Subcutaneous abdominal adipose tissue (tissue), 5 donors: ENCODE data around the gene HBM.
"Not testable (repeated sequence)": the region's sequence is repeated elsewhere in the genome, so short reads cannot be mapped to it uniquely, and the experiment has no call there.

Experiments used
- H3K27ac ChIP-seq: one replicate; pipeline ENCODE4 v1.7.0; 2013; ENCODE audit warnings: low read depth, mild to moderate bottlenecking, inconsistent platforms, low read length, moderate library complexity
- H3K27me3 ChIP-seq, 5 donors: one replicate each; pipeline ENCODE4 v1.7.0; 2013; ENCODE audit warnings: low read length in 5 of 5, inconsistent platforms in 1 of 5; ENCODE audit not compliant: control insufficient read depth in 5 of 5, insufficient read depth in 4 of 5
- H3K36me3 ChIP-seq, 5 donors: one replicate each; pipeline ENCODE4 v1.7.0; 2013; ENCODE audit warnings: low read length in 5 of 5; ENCODE audit not compliant: control insufficient read depth in 5 of 5, insufficient read depth in 5 of 5
- H3K4me1 ChIP-seq, 5 donors: one replicate each; pipeline ENCODE4 v1.7.0; 2013; ENCODE audit warnings: low read length in 5 of 5, mild to moderate bottlenecking in 3 of 5, moderate library complexity in 1 of 5; ENCODE audit not compliant: control insufficient read depth in 5 of 5, insufficient read depth in 5 of 5
- H3K4me3 ChIP-seq, 5 donors: one replicate each; pipeline ENCODE4 v1.7.0; 2013; ENCODE audit warnings: low read length in 5 of 5, low read depth in 1 of 5
- H3K9ac ChIP-seq, 5 donors: one replicate each; pipeline ENCODE4 v1.7.0; 2013; ENCODE audit warnings: low read length in 5 of 5, mild to moderate bottlenecking in 4 of 5, moderate library complexity in 3 of 5
- H3K9me3 ChIP-seq, 5 donors: one replicate each; pipeline ENCODE4 v1.7.0; 2013; ENCODE audit warnings: low read length in 5 of 5; ENCODE audit not compliant: control insufficient read depth in 5 of 5
- donor health status: healthy.
- donor health status: healthy.
- donor health status: healthy.
- donor health status: healthy.
- donor health status: healthy.

Gene HBM

DNA sequence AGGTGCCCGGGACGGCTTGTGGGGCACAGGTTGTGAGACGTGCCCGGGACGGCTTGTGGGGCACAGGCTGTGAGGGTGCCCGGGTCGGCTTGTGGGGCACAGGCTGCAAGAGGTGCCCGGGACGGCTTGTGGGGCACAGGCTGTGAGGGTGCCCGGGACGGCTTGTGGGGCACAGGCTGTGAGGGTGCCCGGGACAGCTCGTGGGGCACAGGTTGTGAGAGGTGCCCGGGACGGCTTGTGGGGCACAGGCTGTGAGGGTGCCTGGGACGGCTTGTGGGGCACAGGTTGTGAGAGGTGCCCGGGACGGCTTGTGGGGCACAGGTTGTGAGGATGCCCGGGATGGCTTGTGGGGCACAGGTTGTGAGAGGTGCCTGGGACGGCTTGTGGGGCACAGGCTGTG, 5.5 kb upstream of the HBM start:
- H3K4me3 ChIP-seq, H3K4me1 ChIP-seq: not testable (repeated sequence)

DNA sequence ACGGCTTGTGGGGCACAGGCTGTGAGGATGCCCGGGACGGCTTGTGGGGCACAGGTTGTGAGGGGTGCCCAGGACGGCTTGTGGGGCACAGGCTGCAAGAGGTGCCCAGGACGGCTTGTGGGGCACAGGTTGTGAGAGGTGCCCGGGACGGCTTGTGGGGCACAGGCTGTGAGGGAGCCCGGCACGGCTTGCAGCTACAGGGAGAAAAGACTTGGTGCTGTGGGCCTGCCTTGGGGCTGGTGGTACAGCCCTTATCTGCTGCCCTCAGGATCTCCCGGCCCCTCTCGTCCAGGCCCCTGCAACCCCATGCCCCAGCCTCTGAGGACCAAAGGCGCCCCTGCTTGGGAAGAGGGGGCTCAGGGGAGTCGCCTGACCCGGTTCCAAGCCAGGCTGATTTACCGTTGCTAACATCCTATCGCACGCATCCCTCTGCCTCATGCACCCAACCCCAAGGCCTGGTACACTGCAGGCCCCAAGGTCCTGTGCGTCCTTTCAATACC, 5.0 kb upstream of the HBM start:
- Histone ChIP-seq H3K27ac (no peak overlapping the region), H3K27me3 (peaks cover 13 to 22% (median 19%) of the 10 kb centered on the region in 5 donors), H3K4me3 (no peak overlapping the region), H3K9me3 (no peaks in the 10 kb centered on the region), H3K9ac (no peak overlapping the region), H3K4me1 (peaks cover 0 to 9% (median 8%) of the 10 kb centered on the region in 5 donors), H3K36me3 (no peaks in the 10 kb centered on the region)

More for the DNA sequence above, 5.5 kb upstream of the HBM start:
- H3K9me3 ChIP-seq, H3K9ac ChIP-seq, H3K27ac ChIP-seq, H3K36me3 ChIP-seq: not testable (repeated sequence)
- peaks cover 8 to 17% (median 16%) of the 10 kb centered on the region in 5 donors for H3K27me3 ChIP-seq

DNA sequence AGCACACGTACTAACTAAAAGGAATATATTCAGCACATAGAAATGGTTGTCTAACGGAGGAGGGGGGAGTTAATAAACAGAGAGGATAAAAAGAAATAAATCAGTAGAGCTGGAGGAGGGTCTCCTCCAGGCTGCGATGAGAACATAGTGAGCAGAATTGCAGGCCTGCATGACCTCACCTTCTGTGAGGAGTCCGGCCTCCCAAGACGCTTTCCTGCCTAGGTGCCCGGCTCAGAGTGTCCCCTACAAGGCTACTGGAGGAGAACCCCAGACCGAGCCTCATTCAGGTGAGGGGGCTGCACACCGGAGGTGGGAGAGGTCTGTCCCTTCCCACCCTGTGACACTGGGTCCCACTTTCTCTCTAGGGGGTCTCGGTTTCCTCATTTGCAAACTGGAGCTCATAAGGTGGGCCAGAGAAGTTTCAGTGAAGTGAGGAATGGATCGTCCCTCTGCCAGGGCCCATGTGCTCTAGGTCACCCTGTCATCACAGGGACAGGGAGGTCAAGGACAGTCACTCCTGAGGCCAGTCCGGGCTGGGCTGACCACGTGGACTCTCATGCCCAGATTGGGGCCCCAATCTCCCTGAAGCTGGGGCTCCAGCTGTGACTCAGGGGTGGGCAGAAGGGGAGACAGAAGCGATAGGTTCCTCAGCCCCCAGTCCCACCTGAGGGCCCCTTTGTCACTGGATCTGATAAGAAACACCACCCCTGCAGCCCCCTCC, 3.3 kb upstream of the HBM start:
- no peak overlapping the region for H3K4me3 ChIP-seq
- H3K36me3 ChIP-seq: no peaks in the 10 kb centered on the region
- H3K9me3 ChIP-seq: no peaks in the 10 kb centered on the region
- H3K4me1 ChIP-seq: peaks cover 0 to 18% (median 16%) of the 10 kb centered on the region in 5 donors
- no peak overlapping the region for H3K9ac ChIP-seq
- H3K27ac ChIP-seq: no peak overlapping the region
- peaks cover 29 to 36% (median 33%) of the 10 kb centered on the region in 5 donors for H3K27me3 ChIP-seq

DNA sequence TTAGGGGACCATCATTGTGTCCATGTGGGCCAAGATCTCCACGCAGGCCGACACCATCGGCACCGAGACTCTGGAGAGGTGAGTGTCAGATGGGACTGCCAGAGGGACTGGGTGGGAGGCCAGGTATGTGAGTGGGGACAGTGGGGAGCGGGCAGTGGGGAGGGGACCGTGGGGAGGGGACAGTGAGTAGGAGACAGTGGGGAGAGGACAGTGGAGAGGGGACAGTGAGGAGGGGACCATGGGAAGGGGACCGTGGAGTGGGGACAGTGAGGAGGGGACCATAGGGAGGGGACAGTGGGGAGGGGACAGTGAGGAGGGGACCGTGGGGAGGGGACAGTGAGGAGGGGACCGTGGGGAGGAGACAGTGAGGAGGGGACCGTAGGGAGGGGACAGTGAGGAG, 2.6 kb upstream of the HBM start:
- H3K36me3 ChIP-seq, H3K4me3 ChIP-seq, H3K9me3 ChIP-seq, H3K9ac ChIP-seq, H3K27ac ChIP-seq: not testable (repeated sequence)
- H3K4me1 ChIP-seq: peaks cover 0 to 18% (median 16%) of the 10 kb centered on the region in 5 donors
- H3K27me3 ChIP-seq: peaks cover 33 to 41% (median 40%) of the 10 kb centered on the region in 5 donors

DNA sequence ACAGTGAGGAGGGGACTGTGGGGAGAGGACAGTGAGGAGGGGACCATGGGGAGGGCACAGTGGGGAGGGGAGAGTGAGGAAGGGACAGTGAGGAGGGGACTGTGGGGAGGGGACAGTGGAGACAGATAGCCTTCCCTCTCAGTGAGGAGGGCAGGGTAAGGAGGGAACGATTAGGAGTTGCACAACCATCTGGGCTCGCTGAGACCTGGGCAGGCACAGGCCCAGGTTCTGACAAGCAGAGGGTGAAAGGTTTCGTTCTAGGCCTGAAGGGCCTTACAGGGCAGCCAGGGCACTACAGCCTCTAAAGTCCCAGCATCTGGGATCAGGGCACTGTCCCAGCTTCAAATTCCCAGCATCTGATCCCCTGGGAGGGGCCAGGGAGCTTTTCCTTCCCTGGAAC, 2.1 kb upstream of the HBM start:
- not testable (repeated sequence) for H3K9me3 ChIP-seq, H3K9ac ChIP-seq, H3K36me3 ChIP-seq, H3K4me3 ChIP-seq, H3K27ac ChIP-seq
- peaks cover 33 to 47% (median 46%) of the 10 kb centered on the region in 5 donors for H3K27me3 ChIP-seq
- H3K4me1 ChIP-seq: peaks cover 0 to 18% (median 16%) of the 10 kb centered on the region in 5 donors

DNA sequence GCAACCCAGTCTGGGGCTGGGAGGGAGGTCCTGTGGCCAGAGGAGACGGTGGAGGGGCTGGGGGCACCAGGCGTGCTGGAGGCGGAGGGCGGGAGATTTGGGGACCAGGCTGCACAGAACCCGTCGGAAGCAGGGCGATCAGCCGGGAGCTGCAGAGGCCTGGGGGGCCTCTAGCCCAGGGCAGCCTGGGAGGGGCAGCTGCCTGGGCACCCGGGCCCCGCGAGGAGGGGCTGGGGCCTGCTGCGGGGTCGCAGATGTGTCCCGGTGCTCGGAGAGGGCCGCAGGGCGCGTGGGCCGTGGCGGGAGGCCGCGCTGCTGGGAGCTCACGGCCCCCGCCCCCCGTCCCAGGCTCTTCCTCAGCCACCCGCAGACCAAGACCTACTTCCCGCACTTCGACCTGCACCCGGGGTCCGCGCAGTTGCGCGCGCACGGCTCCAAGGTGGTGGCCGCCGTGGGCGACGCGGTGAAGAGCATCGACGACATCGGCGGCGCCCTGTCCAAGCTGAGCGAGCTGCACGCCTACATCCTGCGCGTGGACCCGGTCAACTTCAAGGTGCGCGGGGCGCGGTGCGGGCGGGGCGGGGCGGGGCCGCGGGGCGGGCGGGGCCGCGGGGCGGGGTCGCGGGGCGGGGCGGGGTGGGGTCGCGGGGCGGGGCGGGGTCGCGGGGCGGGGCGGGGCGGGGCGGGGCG, 1.5 kb upstream of the HBM start:
- not testable (repeated sequence) for H3K9ac ChIP-seq
- peaks cover 38 to 51% (median 49%) of the 10 kb centered on the region in 5 donors for H3K27me3 ChIP-seq

DNA sequence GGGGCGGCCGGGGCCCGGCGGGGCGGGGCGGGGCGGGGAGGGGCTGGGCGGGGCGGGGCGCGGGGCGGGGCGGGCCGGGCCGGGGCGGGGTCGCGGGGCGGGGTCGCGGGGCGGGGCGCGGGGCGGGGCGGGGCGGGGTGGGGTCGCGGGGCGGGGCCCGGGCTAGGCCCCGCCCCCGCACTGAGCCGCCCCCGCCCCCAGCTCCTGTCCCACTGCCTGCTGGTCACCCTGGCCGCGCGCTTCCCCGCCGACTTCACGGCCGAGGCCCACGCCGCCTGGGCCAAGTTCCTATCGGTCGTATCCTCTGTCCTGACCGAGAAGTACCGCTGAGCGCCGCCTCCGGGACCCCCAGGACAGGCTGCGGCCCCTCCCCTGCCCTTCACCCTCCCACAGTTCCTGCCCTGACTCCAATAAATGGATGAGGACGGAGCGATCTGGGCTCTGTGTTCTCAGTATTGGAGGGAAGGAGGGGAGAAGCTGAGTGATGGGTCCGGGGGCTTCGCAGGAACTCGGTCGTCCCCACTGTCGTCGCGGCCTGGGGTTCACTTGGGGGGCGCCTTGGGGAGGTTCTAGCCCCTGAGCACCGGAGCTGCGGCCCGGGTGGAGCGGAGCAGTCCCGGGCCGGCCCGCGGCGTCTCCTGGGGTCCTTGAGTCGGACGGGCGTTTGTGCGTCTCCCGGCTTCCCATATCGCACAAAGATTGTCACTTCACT, 795 bp upstream of the HBM start:
- Histone ChIP-seq H3K27ac (no peak overlapping the region), H3K4me3 (no peak overlapping the region), H3K9me3 (no peaks in the 10 kb centered on the region), H3K4me1 (peaks cover 0 to 18% (median 16%) of the 10 kb centered on the region in 5 donors), H3K36me3 (no peaks in the 10 kb centered on the region), H3K27me3 (peaks cover 38 to 51% (median 46%) of the 10 kb centered on the region in 5 donors), H3K9ac (no peak overlapping the region)

More for the DNA sequence above, 1.5 kb upstream of the HBM start:
- not testable (repeated sequence) for H3K36me3 ChIP-seq, H3K4me3 ChIP-seq, H3K27ac ChIP-seq, H3K9me3 ChIP-seq
- peaks cover 0 to 18% (median 16%) of the 10 kb centered on the region in 5 donors for H3K4me1 ChIP-seq

DNA sequence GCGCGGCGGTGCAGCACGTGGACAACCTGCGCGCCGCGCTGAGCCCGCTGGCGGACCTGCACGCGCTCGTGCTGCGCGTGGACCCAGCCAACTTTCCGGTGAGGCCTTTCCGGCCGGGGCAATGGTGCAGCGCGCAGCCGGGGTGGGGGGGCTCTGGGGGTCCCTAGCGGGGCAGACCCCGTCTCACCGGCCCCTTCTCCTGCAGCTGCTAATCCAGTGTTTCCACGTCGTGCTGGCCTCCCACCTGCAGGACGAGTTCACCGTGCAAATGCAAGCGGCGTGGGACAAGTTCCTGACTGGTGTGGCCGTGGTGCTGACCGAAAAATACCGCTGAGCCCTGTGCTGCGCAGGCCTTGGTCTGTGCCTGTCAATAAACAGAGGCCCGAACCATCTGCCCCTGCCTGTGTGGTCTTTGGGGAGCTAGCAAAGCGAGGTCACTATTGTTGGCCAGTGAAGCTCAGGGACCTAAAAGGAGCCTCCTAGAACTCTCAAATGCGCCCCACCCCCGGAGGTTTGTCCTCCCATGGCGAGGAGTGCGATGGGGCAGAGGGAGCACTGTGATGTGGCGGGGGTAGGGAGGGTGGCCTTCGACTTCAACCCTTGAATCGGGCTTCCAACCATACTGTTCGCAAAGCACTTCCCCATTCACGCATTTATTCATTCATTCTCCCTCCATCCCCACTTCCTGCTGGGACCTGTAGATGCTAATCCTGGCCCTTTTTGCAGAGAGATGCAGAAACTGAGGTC, 770 bp downstream of the HBM start:
- Histone ChIP-seq H3K27ac (no peak overlapping the region), H3K9ac (no peak overlapping the region), H3K9me3 (no peaks in the 10 kb centered on the region), H3K27me3 (peaks cover 34 to 52% (median 48%) of the 10 kb centered on the region in 5 donors), H3K36me3 (no peaks in the 10 kb centered on the region), H3K4me3 (peak overlapping the region in 1 of 5 donors; percentile 37), H3K4me1 (peaks cover 0 to 18% (median 16%) of the 10 kb centered on the region in 5 donors)

DNA sequence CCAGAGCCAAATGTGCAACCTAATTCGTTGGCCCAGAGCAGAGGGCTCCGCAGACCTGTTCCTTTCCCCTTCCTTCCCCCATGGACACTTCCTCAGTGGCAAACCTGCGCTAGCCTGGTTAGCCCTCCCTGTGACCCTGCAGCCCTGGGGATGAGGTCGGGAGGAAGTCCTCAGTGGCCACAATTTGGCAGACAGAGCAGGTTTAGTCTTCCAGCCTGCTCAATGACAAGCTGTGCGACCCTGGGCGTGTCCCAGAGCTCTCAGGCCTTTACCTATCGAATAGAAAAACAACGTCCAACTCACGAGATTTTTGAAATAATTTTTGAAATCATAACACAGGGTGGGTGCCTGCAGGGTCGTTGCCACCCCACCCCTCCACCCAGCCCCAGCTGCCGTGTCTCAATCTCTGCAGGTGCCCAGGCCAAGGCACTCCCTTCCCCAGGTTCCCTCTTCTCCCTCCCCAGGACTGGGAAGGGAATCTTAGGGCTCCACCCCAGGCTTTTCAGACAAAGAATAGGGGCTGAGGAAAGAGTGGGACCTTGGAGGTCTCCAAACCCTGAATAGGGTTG, 1.4 kb downstream of the HBM start:
- Histone ChIP-seq H3K27ac (no peak overlapping the region), H3K4me1 (peaks cover 0 to 18% (median 16%) of the 10 kb centered on the region in 5 donors), H3K27me3 (peaks cover 34 to 54% (median 48%) of the 10 kb centered on the region in 5 donors), H3K4me3 (no peak overlapping the region), H3K9ac (no peak overlapping the region), H3K36me3 (no peaks in the 10 kb centered on the region), H3K9me3 (no peaks in the 10 kb centered on the region)
